Measurements from ENCODE around the gene LRRN2.

- TF ChIP-seq CTCF (IDR thresholded peaks at IDR 0.05): no peak
- no peak for TF ChIP-seq POLR2AphosphoS5 (IDR thresholded peaks at IDR 0.05)
Measured at GRCh38 chr1:204617256-204618147, 68.0 kb downstream of the LRRN2 start.

Data from stomach (tissue), 4 donors.